HepG2 (cell line): Measurements from ENCODE around the gene MTOR. TPM values are rescaled to one million over a fixed set of nuclear protein-coding genes. Genes with fewer than 3 reads are reported as not detected.
A peak's percentile ranks its signal among the peaks of the same experiment; 100 is the strongest.
"Not testable (repeated sequence)": the region's sequence is repeated elsewhere in the genome, so short reads cannot be mapped to it uniquely, and the experiment has no call there.

Experiments
- ATAC-seq: fragments of 200-7000 bp; cut with Tn5 transposase; 3 replicates; pipeline ENCODE4 v1.9.1; 2020; ENCODE audit warnings: mild to moderate bottlenecking, moderate library complexity
- BruUV-seq: library from RNA; stranded (reverse); fragments of 400-500 nt; replicated peaks from 2 replicates; lab custom pipeline; 2021; lab: Mats Ljungman, UMichigan
- CTCF ChIA-PET: fragments of 300-600 bp; formaldehyde crosslinking; extraction: SDS; loops from one replicate; lab custom pipeline; 2021; ENCODE audit warnings: low total read pairs, inconsistent platforms, low intra/inter-chr PET ratio; lab: Yijun Ruan, JAX
- POLR2A ChIA-PET: fragments of 350-600 bp; sonication (Branson Sonifier 250); formaldehyde crosslinking; loops from one replicate; lab custom pipeline; 2020; ENCODE audit warnings: antibody characterized with exemption, inconsistent platforms; lab: Yijun Ruan, JAX
- DNase-seq: peaks from one replicate; pipeline ENCODE4 v3.0.0-alpha.2; 2015; ENCODE audit warnings: low spot score
- FAIRE-seq: peaks from 3 replicates; lab custom pipeline; 2011; peaks lifted over from hg19 to GRCh38; lab: Jason Lieb, UNC
- H2AFZ ChIP-seq: one replicate; pipeline ENCODE4 v1.6.1; 2011; ENCODE audit warnings: low read length, inconsistent platforms
- H3K27ac ChIP-seq: fragments of 300-600 bp; 3 replicates; pipeline ENCODE4 v1.8.0; 2011; ENCODE audit warnings: mixed run types, mild to moderate bottlenecking, mixed read lengths, low read length, inconsistent platforms; ENCODE audit not compliant: insufficient read depth; ENCODE audit errors: extremely low read length
- H3K27me3 ChIP-seq, 2 experiments: fragments of 200-600 bp in 1 of 2; 2 replicates in 1 of 2; 3 replicates in 1 of 2; pipeline versions ENCODE4 v1.6.0 to v1.8.0; 2011; ENCODE audit warnings: low read length in 2 of 2, mild to moderate bottlenecking in 2 of 2, moderate library complexity in 2 of 2, inconsistent platforms in 1 of 2; ENCODE audit not compliant: insufficient read depth in 2 of 2, control insufficient read depth in 1 of 2
- H3K36me3 ChIP-seq, 2 experiments: fragments of 200-600 bp in 1 of 2; replicated peaks in 1 of 2; 2 replicates in 1 of 2; 3 replicates in 1 of 2; pipeline versions ENCODE4 v1.5.1 to v1.8.0; 2011; ENCODE audit warnings: low read length in 2 of 2, inconsistent platforms in 1 of 2; ENCODE audit not compliant: insufficient read depth in 2 of 2, control insufficient read depth in 1 of 2
- H3K4me1 ChIP-seq: 2 replicates; pipeline ENCODE4 v1.5.1; 2012; ENCODE audit warnings: low read length, inconsistent platforms; ENCODE audit not compliant: insufficient read depth
- H3K4me2 ChIP-seq: 2 replicates; pipeline ENCODE4 v1.6.0; 2011; ENCODE audit warnings: low read depth, low read length, inconsistent platforms
- H3K4me3 ChIP-seq, 3 experiments: fragments of 200-600 bp in 1 of 3; sonication (generic), shearing (Covaris generic) in 1 of 3; replicated peaks in 1 of 3; 2 replicates each; pipeline ENCODE4 v1.5.1; 2011 to 2016; ENCODE audit warnings: low read length in 3 of 3, inconsistent platforms in 2 of 3, low read depth in 2 of 3, mild to moderate bottlenecking in 2 of 3, control low read depth in 1 of 3, mixed read lengths in 1 of 3; ENCODE audit not compliant: insufficient read depth in 1 of 3
- H3K79me2 ChIP-seq: one replicate; pipeline ENCODE4 v1.6.1; 2011; ENCODE audit warnings: low read length, inconsistent platforms; ENCODE audit not compliant: insufficient read depth
- H3K9ac ChIP-seq: 2 replicates; pipeline ENCODE4 v1.6.0; 2011; ENCODE audit warnings: mild to moderate bottlenecking, low read depth, low read length, inconsistent platforms; ENCODE audit not compliant: insufficient read depth
- H3K9me3 ChIP-seq: 2 replicates; pipeline ENCODE4 v1.5.1; 2012; ENCODE audit warnings: mild to moderate bottlenecking, low read length
- H4K20me1 ChIP-seq: 2 replicates; pipeline ENCODE4 v1.6.0; 2011; ENCODE audit warnings: inconsistent platforms, mild to moderate bottlenecking, low read length, moderate library complexity; ENCODE audit not compliant: insufficient read depth
- CEBPG ChIP-seq: IDR thresholded peaks from 2 replicates; pipeline ENCODE4 v1.6.1; 2016
- EED ChIP-seq: sonication (generic); formaldehyde crosslinking; IDR thresholded peaks from 2 replicates; pipeline ENCODE4 v1.5.0; 2020; ENCODE audit warnings: mild to moderate bottlenecking, missing genetic modification reagents
- FOSL2 ChIP-seq: sonication (generic); formaldehyde crosslinking; IDR thresholded peaks from 2 replicates; pipeline ENCODE4 v1.4.0; 2020; ENCODE audit warnings: missing genetic modification reagents
- GPN1 ChIP-seq: sonication (generic); formaldehyde crosslinking; IDR thresholded peaks from 2 replicates; pipeline ENCODE4 v1.5.1; 2020; ENCODE audit warnings: missing genetic modification reagents, borderline replicate concordance
- IKZF1 ChIP-seq: fragments of 450-650 bp; IDR thresholded peaks from 2 replicates; pipeline ENCODE4 v1.7.1; 2016
- IRX3 ChIP-seq: sonication (generic); formaldehyde crosslinking; IDR thresholded peaks from 2 replicates; pipeline ENCODE4 v1.8.1; 2023; ENCODE audit warnings: mild to moderate bottlenecking, low read depth, missing genetic modification reagents, borderline replicate concordance
- KDM1A ChIP-seq: IDR thresholded peaks from 2 replicates; pipeline ENCODE4 v1.6.1; 2016; ENCODE audit warnings: missing compliant biosample characterization
- MIXL1 ChIP-seq: IDR thresholded peaks from 2 replicates; pipeline ENCODE4 v1.6.1; 2016
- POGZ ChIP-seq: sonication (generic); formaldehyde crosslinking; IDR thresholded peaks from 2 replicates; pipeline ENCODE4 v1.4.0; 2020; ENCODE audit warnings: mild to moderate bottlenecking, missing genetic modification reagents
- RBM22 ChIP-seq: fragments of 200-400 bp; formaldehyde crosslinking; optimal IDR thresholded peaks from 2 replicates; pipeline ENCODE3; 2017; ENCODE audit warnings: mild to moderate bottlenecking, low read length, moderate library complexity
- ZMYM2 ChIP-seq: sonication (generic); formaldehyde crosslinking; IDR thresholded peaks from 2 replicates; pipeline ENCODE4 v1.8.0; 2022; ENCODE audit warnings: mild to moderate bottlenecking, missing genetic modification reagents
- ZMYM3 ChIP-seq: sonication (generic); formaldehyde crosslinking; IDR thresholded peaks from 2 replicates; pipeline ENCODE4 v1.5.1; 2020; ENCODE audit warnings: mild to moderate bottlenecking, missing genetic modification reagents
- ZNF121 ChIP-seq: sonication (generic); formaldehyde crosslinking; IDR thresholded peaks from 2 replicates; pipeline ENCODE4 v1.5.0; 2020; ENCODE audit warnings: mild to moderate bottlenecking, missing genetic modification reagents
- ZNF292 ChIP-seq: sonication (generic); formaldehyde crosslinking; IDR thresholded peaks from 2 replicates; pipeline ENCODE4 v1.8.1; 2022; ENCODE audit warnings: mild to moderate bottlenecking, low read depth, missing genetic modification reagents, borderline replicate concordance
- ZNF3 ChIP-seq: IDR thresholded peaks from 2 replicates; pipeline ENCODE4 v1.7.0; 2017; ENCODE audit warnings: inconsistent platforms
- ZNF451 ChIP-seq: sonication (generic); formaldehyde crosslinking; IDR thresholded peaks from 2 replicates; pipeline ENCODE4 v1.5.0; 2020; ENCODE audit warnings: mild to moderate bottlenecking, missing genetic modification reagents
- ZNF879 ChIP-seq: sonication (generic); formaldehyde crosslinking; IDR thresholded peaks from 2 replicates; pipeline ENCODE4 v1.8.1; 2023; ENCODE audit warnings: missing genetic modification reagents
- WGBS: methylation state at CpG from one replicate; pipeline ENCODE4 v1.1.6; 2017; ENCODE audit warnings: low lambda C conversion rate; 5-methylcytosine and 5-hydroxymethylcytosine counted together
- in situ Hi-C: cut with HindIII; loops from 2 replicates; pipeline ENCODE4 v1.10.0; 2017; ENCODE audit warnings: low pct_unique_long_range_greater_than_20kb; ENCODE audit not compliant: extremely low pct_ligation_motif_present
- intact Hi-C: fragments of 100-400 bp; cut with micrococcal nuclease; formaldehyde crosslinking; loops from one replicate; pipeline ENCODE4 v1.10.0; 2022; ENCODE audit not compliant: unreplicated experiment
- polyA plus RNA-seq, 8 experiments: library from polyadenylated mRNA; depleted of rRNA in 3 of 8; stranded (reverse) in 7 of 8; unstranded in 1 of 8; fragments of >200 nt; fragmentation: Illumina TruSeq in 4 of 8; extraction: Trizol in 4 of 8; gene quantifications; 2 replicates each; pipeline versions ENCODE4 v1.2.1 to v1.2.3, GENCODE V29; 2011 to 2016; ENCODE audit warnings: low read depth in 4 of 8, missing spikeins in 1 of 8, mixed read lengths in 1 of 8; ENCODE audit not compliant: insufficient read depth in 1 of 8
- total RNA-seq, 5 experiments: library from RNA; depleted of rRNA; stranded (reverse); fragments of >200 nt; fragmentation: Illumina TruSeq; extraction: Trizol; gene quantifications; 2 replicates each; pipeline ENCODE4 v1.2.3, GENCODE V29; 2016; ENCODE audit warnings: low read depth in 1 of 5
- TF ChIP-seq, protein P1 (sequence below): sonication (generic); formaldehyde crosslinking; conservative IDR thresholded peaks from 2 replicates; pipeline ENCODE4 v1.4.0; 2020; ENCODE audit warnings: mild to moderate bottlenecking, missing genetic modification reagents, moderate library complexity
- TF ChIP-seq, protein P2 (sequence below): sonication (generic); formaldehyde crosslinking; IDR thresholded peaks from 2 replicates; pipeline ENCODE4 v1.5.0; 2020; ENCODE audit warnings: missing genetic modification reagents
- TF ChIP-seq, protein P3 (sequence below): sonication (generic); formaldehyde crosslinking; IDR thresholded peaks from 2 replicates; pipeline ENCODE4 v1.5.0; 2020; ENCODE audit warnings: mild to moderate bottlenecking, missing genetic modification reagents

MTOR gene
- total and polyA plus RNA-seq, 2 of the 13 experiments (the other 11 are each of a cell fraction or from before 2014, with no cell fraction given): 24.6 to 34.6 TPM

DNA sequence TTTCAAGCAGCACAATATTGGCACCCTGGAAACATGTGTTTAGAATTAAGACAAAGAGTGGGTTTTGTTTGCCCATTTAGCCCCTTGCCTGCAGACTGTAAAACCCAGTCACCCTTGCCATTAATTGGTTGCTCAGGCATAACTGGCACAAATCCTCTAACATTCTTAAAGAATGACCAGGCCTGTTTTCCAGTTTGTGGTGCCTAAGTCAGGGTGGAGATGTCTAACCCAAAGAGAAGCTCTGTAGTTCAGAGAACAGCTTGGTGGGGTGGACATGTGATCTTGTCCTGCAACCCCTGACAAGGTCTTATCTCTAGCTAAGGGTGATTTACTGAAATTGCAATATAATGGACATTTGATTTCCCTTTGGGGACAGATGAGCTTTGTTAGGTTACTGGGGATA lies 82.0 kb downstream of the MTOR start (continued):
- TF ChIP-seq, protein P1, sequence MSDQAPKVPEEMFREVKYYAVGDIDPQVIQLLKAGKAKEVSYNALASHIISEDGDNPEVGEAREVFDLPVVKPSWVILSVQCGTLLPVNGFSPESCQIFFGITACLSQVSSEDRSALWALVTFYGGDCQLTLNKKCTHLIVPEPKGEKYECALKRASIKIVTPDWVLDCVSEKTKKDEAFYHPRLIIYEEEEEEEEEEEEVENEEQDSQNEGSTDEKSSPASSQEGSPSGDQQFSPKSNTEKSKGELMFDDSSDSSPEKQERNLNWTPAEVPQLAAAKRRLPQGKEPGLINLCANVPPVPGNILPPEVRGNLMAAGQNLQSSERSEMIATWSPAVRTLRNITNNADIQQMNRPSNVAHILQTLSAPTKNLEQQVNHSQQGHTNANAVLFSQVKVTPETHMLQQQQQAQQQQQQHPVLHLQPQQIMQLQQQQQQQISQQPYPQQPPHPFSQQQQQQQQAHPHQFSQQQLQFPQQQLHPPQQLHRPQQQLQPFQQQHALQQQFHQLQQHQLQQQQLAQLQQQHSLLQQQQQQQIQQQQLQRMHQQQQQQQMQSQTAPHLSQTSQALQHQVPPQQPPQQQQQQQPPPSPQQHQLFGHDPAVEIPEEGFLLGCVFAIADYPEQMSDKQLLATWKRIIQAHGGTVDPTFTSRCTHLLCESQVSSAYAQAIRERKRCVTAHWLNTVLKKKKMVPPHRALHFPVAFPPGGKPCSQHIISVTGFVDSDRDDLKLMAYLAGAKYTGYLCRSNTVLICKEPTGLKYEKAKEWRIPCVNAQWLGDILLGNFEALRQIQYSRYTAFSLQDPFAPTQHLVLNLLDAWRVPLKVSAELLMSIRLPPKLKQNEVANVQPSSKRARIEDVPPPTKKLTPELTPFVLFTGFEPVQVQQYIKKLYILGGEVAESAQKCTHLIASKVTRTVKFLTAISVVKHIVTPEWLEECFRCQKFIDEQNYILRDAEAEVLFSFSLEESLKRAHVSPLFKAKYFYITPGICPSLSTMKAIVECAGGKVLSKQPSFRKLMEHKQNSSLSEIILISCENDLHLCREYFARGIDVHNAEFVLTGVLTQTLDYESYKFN (CRISPR knock-in tag): no peak
- TF ChIP-seq IKZF1 (no peak), ZNF879 (no peak), FOSL2 (CRISPR knock-in tag) (no peak), ZNF451 (CRISPR knock-in tag) (no peak), EED (CRISPR knock-in tag) (no peak), IRX3 (no peak), RBM22 (no peak), MIXL1 (CRISPR knock-in tag) (no peak), GPN1 (no peak)
- TF ChIP-seq, protein P2, sequence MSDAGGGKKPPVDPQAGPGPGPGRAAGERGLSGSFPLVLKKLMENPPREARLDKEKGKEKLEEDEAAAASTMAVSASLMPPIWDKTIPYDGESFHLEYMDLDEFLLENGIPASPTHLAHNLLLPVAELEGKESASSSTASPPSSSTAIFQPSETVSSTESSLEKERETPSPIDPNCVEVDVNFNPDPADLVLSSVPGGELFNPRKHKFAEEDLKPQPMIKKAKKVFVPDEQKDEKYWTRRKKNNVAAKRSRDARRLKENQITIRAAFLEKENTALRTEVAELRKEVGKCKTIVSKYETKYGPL (CRISPR knock-in tag): no peak

DNA sequence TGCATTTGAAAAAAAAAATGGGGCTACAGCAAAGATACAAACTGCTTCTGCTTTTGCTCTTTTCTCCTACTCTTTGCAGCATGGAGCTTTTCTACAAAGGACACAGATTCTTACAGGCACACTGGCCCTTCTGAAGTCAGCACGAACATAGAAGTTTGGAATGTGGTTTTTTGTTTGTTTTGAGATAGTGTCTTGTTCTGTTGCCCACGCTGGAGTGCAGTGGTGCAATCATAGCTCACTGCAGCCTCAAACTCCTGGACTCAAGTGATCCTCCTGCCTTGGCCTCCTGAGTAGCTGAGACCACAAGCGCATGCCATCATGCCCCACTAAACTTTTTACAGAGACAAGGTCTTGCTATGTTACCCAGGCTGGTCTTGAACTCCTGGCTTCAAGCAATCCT lies 82.6 kb downstream of the MTOR start:
- H3K27ac ChIP-seq, H3K4me2 ChIP-seq, FAIRE-seq, H3K9ac ChIP-seq, H3K4me1 ChIP-seq, H3K4me3 ChIP-seq, H3K9me3 ChIP-seq, BruUV-seq, POLR2A ChIA-PET, H4K20me1 ChIP-seq: not testable (repeated sequence)
- ATAC-seq (peak; percentile 50; the same call in 2 of the 3 replicates), DNase-seq (peak; percentile 38)
- H3K36me3 ChIP-seq: peaks cover 2 to 17% of the 10 kb centered on the region in 2 experiments; a peak in 3 of 5 replicates
- peak; percentile 54; the same call in 1 of the 2 replicates for TF ChIP-seq KDM1A
- TF ChIP-seq ZNF3 (CRISPR knock-in tag): peak; percentile 92
- TF ChIP-seq ZMYM2 (CRISPR knock-in tag): peak; percentile 49; the same call in 1 of the 2 replicates
- TF ChIP-seq ZMYM3 (CRISPR knock-in tag): peak; percentile 92
- 0 out of 2 replicates have a peak, but pooled peaks have one; percentile 22 for TF ChIP-seq POGZ (CRISPR knock-in tag)
- 0 out of 2 replicates have a peak, but pooled peaks have one; percentile 28 for TF ChIP-seq ZNF292 (CRISPR knock-in tag)
- 0 out of 2 replicates have a peak, but pooled peaks have one; percentile 23 for TF ChIP-seq CEBPG (CRISPR knock-in tag)
- TF ChIP-seq, protein P3, sequence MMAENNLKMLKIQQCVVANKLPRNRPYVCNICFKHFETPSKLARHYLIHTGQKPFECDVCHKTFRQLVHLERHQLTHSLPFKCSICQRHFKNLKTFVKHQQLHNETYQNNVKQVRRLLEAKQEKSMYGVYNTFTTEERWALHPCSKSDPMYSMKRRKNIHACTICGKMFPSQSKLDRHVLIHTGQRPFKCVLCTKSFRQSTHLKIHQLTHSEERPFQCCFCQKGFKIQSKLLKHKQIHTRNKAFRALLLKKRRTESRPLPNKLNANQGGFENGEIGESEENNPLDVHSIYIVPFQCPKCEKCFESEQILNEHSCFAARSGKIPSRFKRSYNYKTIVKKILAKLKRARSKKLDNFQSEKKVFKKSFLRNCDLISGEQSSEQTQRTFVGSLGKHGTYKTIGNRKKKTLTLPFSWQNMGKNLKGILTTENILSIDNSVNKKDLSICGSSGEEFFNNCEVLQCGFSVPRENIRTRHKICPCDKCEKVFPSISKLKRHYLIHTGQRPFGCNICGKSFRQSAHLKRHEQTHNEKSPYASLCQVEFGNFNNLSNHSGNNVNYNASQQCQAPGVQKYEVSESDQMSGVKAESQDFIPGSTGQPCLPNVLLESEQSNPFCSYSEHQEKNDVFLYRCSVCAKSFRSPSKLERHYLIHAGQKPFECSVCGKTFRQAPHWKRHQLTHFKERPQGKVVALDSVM (CRISPR knock-in tag): peak; percentile 100
- peak; percentile 70 for TF ChIP-seq ZNF121 (CRISPR knock-in tag)
- TF ChIP-seq, all 625 proteins: peak for 9; not testable (repeated sequence) for 616
- in situ Hi-C loops, CTCF ChIA-PET, H2AFZ ChIP-seq, H3K27me3 ChIP-seq, intact Hi-C loops, H3K79me2 ChIP-seq: not testable (repeated sequence)
- WGBS: 45% methylated on average over 3 of the region's 3 CpGs
